ENCODE measurements around the gene ARG2.
A peak's percentile ranks its signal among the peaks of the same experiment; 100 is the strongest.
"Not testable (repeated sequence)": the region's sequence is repeated elsewhere in the genome, so short reads cannot be mapped to it uniquely, and the experiment has no call there.

ARG2 gene

GRCh38 chr14:67584978-67585377 lies 34.7 kb upstream of the ARG2 start:
- no peak for DNase-seq (ENCODE audit: low read depth)
- no peak for TF ChIP-seq CTCF (IDR thresholded peaks at IDR 0.05; ENCODE audit: control insufficient read depth, insufficient read depth, low read depth, low read length, missing control alignments)
- no peak overlapping the region for H3K4me3 ChIP-seq (ENCODE audit: control insufficient read depth, low read depth, low read length)

- no peak for DNase-seq (ENCODE audit: low read depth)
- no peak for TF ChIP-seq CTCF (IDR thresholded peaks at IDR 0.05; ENCODE audit: control insufficient read depth, insufficient read depth, low read depth, low read length, missing control alignments)
- H3K4me3 ChIP-seq (ENCODE audit: control insufficient read depth, low read depth, low read length) = no peak overlapping the region
These were observed 33.4 kb upstream of the ARG2 start for GRCh38 chr14:67586369-67586768.

- H3K4me3 ChIP-seq (ENCODE audit: control insufficient read depth, low read depth, low read length) = no peak overlapping the region
- TF ChIP-seq CTCF (IDR thresholded peaks at IDR 0.05; ENCODE audit: control insufficient read depth, insufficient read depth, low read depth, low read length, missing control alignments) = no peak
- no peak for DNase-seq (ENCODE audit: low read depth)
These were observed 30.4 kb upstream of the ARG2 start for GRCh38 chr14:67589204-67589770.

GRCh38 chr14:67593650-67594049 lies 26.1 kb upstream of the ARG2 start:
- not testable (repeated sequence) for H3K4me3 ChIP-seq (ENCODE audit: control insufficient read depth, low read depth, low read length); DNase-seq (ENCODE audit: low read depth)

GRCh38 chr14:67595392-67595791 lies 24.3 kb upstream of the ARG2 start:
- no peak for TF ChIP-seq CTCF (IDR thresholded peaks at IDR 0.05; ENCODE audit: control insufficient read depth, insufficient read depth, low read depth, low read length, missing control alignments)
- no peak for DNase-seq (ENCODE audit: low read depth)

GRCh38 chr14:67599698-67600561 lies 19.8 kb upstream of the ARG2 start, which contains the start of gene PIGH:
TSS of gene PIGH (minus strand) at chr14:67600268. CDS start at chr14:67600203, 65 bp downstream.
- peak; percentile 51 for TF ChIP-seq CTCF (IDR thresholded peaks at IDR 0.05; ENCODE audit: control insufficient read depth, insufficient read depth, low read depth, low read length, missing control alignments)

More at GRCh38 chr14:67595392-67595791, 24.3 kb upstream of the ARG2 start:
- H3K4me3 ChIP-seq (ENCODE audit: control insufficient read depth, low read depth, low read length) = no peak overlapping the region

GRCh38 chr14:67600562-67600974 lies 19.2 kb upstream of the ARG2 start:
- H3K4me3 ChIP-seq (ENCODE audit: control insufficient read depth, low read depth, low read length) = peak overlapping the region; percentile 94
- not testable (repeated sequence) for DNase-seq (ENCODE audit: low read depth)

More at GRCh38 chr14:67599698-67600561, 19.8 kb upstream of the ARG2 start, which contains the start of gene PIGH:
- peak within 1 kb of the TSS; percentile 94 for H3K4me3 ChIP-seq (ENCODE audit: control insufficient read depth, low read depth, low read length)
- no peak for DNase-seq (ENCODE audit: low read depth)
